Left kidney (tissue), 2 donors: Measurements from ENCODE around the gene HSPB9. TPM values are rescaled to one million over a fixed set of nuclear protein-coding genes. Genes with fewer than 3 reads are reported as not detected.
A peak's percentile ranks its signal among the peaks of the same experiment; 100 is the strongest.
"Not testable (repeated sequence)": the region's sequence is repeated elsewhere in the genome, so short reads cannot be mapped to it uniquely, and the experiment has no call there.

Experiments
- DNase-seq: peaks from one replicate; pipeline ENCODE4 v3.0.0-alpha.2; 2013
- polyA plus RNA-seq: library from polyadenylated mRNA; unstranded; fragments of 120-200 nt; gene quantifications from one replicate; pipeline ENCODE4 v1.2.1, GENCODE V29; 2013; ENCODE audit not compliant: insufficient read length

HSPB9 gene
- polyA plus RNA-seq, 1 donor, result 0.17 TPM

DNA sequence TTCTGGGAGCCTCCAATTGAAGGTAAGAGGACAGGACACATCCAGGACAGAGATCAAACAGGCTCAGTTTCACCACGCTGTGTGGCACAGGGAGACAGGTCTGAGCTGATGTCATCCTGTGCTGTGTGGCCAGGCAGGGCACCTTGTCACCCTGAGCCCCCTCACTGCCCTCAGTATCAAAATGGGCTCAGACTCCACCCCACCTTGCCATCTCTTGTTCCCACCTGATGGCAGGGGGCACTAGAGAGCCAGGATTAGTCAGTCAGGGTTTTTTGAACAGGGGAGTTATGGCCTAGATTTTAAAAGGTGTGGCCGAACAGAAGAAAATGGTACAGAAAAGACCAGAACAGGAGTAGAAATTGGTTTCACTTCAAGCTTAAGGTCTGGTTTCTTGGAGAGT, 4.1 kb upstream of the HSPB9 start:
- DNase-seq, result no peak

DNA sequence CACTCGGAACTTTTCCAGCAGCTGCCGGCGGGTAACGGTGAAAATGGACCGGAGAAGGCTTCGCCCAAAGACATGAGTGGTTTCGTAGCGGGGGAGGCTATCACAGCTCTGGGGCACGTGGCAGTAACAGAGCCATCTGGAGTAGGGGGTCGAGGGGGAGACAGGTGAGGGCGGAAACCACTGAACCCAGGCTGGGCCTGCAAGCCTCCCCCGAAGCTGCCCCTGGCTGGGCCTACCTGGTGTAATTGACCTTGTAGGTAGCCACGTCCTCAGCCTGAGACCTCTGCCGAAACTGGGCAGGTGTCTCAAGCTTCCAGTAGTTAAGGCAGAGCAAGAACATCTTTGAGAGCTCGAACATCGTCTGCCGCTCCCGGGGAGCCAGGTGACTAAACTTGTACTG, 3.3 kb upstream of the HSPB9 start:
- DNase-seq, result no peak

GRCh38 chr17:42120161-42120769, 2.3 kb upstream of the HSPB9 start:
- DNase-seq, result no peak

GRCh38 chr17:42120770-42121769, 1.5 kb upstream of the HSPB9 start, which contains the start of gene KAT2A:
KAT2A (minus strand) TSS chr17:42121367; CDS start chr17:42121304, 63 bp downstream.
- DNase-seq, result peak; percentile 79

DNA sequence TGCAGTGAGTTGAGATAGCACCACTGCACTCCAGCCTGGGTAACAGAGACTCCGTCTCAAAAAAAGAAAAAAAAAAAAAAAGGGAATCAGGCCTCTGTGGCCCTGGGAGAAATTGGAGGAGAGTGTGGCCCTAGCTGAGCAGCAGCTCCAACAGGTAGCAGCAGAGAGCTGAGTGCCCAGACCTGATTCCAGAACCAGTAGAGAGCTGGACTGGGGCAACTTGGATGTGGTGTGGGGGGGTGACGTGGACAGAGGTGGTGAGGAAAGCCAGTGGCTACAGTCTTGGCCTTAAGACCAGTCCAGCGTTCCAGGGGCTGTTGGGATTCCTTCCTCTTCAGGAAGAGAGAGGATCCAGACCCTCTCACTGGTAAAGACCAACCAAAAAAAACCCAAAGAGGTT, 1.7 kb downstream of the HSPB9 start:
- no peak for DNase-seq

DNA sequence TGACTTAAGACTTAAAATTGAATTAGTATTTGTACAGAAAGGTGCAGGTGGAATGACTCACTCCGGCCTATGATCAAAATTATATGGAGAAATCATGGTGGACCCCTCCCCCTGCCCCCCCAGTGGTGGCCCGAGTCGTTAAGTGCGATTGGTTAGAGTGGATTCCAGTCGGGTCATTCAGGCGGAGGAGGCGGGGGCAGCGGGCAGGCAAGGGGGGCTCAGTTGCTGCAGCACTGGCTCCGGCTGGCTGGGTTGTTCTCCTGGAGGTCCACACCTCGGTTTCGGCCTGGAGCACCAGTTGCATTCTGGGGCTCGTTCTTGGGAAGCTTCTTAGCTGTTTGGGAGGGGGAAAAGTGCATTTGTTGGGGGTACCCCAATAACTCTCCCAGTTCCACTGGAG, 3.0 kb downstream of the HSPB9 start:
- no peak for DNase-seq

- DNase-seq, result no peak
Measured at GRCh38 chr17:42126836-42127235, 4.2 kb downstream of the HSPB9 start.

GRCh38 chr17:42127414-42127813, 4.8 kb downstream of the HSPB9 start:
- no peak for DNase-seq

- DNase-seq, result no peak
Measured at GRCh38 chr17:42129109-42129837, 6.7 kb downstream of the HSPB9 start.

DNA sequence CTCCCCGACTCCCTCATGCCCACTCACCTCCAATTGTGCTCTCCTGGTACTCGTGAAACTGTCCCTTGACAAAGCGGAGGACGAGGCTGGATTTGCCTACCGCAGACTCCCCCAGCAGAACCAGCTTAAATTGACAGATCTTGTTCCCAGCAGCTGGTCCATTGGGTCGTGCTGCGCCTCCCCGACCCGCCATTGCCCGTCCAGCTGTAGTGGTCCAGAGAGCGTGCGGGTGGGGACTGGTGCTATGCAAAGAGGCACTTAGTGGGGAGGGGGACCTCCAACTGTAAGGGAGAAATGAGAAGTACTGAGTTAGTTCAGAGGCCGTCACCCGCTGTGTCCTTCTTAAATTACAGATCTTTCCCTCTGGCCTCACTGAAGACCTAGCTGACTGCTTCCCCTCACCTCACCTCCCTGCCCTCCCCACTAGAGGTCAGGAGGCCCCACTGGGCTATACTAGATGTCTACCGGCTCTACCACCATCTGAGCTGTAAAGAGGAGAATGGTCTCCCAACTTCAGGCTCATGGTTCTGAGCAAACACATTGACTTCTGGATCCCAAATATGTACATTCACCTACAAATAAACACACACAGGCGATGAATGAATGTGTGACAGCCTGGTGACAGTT, 7.8 kb downstream of the HSPB9 start:
- no peak for DNase-seq

GRCh38 chr17:42131232-42131631, 8.6 kb downstream of the HSPB9 start:
- DNase-seq, result no peak

GRCh38 chr17:42131981-42132432, 9.4 kb downstream of the HSPB9 start:
- no peak for DNase-seq

- no peak for DNase-seq
Measured at GRCh38 chr17:42132941-42133340, 10.3 kb downstream of the HSPB9 start.

GRCh38 chr17:42133461-42134041, 10.9 kb downstream of the HSPB9 start:
- no peak for DNase-seq

GRCh38 chr17:42135151-42135550, 12.5 kb downstream of the HSPB9 start:
- DNase-seq, result no peak

GRCh38 chr17:42135664-42136653, 13.4 kb downstream of the HSPB9 start:
- DNase-seq, result no peak

GRCh38 chr17:42136654-42137051, 14.0 kb downstream of the HSPB9 start:
- DNase-seq, result no peak

DNA sequence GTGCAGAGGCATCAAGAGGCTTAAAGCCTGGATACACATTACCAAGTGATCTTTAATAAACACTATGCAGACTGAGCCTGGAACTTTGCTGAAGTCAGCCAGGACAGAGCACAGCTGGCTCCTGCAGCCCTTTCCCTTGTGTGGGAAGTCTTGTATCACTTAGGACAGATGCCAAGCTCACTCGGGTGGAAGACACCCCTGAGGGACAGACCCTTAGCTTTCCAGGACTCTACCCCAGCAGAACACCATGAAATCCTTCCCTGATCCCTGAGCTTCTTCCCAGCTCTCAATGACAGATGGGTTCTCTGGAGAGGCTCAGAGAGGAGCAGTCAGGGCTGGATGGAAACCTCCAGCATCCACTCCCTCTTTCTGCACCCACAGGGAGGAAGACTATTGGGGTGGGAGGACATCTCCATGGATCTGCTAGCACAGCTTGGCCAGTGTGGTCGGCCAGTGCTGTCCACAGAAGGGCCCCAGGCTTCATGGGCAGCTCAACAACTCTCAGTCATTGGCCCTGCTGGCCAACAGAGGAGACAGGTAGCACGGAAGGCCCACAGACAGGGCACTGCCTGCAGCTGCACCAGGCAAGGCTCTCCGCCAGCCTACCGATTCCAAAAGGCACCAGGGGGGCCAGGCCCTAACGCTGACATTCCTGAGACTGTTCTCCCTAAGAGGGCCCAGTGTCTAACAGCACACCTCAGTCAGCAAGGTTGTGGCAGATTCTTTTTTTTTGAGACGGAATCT, 16.3 kb downstream of the HSPB9 start:
- DNase-seq, result no peak

- DNase-seq, result not testable (repeated sequence)
Measured at GRCh38 chr17:42140690-42141089, 18.1 kb downstream of the HSPB9 start.

DNA sequence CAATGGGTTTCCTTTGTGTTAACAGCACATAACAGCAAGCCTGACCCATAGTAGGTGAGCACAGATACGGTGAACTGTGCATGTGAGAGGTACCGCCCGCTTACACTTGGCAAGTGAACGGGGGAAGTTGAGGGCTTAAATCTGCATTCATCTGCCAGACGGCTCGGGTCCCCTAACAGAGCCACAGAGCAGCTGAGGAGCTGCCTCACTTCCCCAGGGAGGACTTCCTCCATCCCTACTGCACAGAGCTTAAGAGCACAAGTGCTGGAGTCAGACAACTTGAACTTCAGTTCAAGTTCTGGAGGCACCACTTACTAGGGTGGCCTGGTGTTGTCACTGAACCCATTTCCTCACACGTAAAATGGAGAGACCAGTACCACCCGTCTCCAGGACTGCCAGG, 18.8 kb downstream of the HSPB9 start:
- no peak for DNase-seq
